ENCODE measurements around the gene SPTLC3. TPM values are rescaled to one million over a fixed set of nuclear protein-coding genes. Genes with fewer than 3 reads are reported as not detected.

Gene SPTLC3
- total RNA-seq (2022; extraction: Qiagen RNA extraction): 0.13 to 0.17 TPM in 2 of 5 replicates, not detected in the others

DNA sequence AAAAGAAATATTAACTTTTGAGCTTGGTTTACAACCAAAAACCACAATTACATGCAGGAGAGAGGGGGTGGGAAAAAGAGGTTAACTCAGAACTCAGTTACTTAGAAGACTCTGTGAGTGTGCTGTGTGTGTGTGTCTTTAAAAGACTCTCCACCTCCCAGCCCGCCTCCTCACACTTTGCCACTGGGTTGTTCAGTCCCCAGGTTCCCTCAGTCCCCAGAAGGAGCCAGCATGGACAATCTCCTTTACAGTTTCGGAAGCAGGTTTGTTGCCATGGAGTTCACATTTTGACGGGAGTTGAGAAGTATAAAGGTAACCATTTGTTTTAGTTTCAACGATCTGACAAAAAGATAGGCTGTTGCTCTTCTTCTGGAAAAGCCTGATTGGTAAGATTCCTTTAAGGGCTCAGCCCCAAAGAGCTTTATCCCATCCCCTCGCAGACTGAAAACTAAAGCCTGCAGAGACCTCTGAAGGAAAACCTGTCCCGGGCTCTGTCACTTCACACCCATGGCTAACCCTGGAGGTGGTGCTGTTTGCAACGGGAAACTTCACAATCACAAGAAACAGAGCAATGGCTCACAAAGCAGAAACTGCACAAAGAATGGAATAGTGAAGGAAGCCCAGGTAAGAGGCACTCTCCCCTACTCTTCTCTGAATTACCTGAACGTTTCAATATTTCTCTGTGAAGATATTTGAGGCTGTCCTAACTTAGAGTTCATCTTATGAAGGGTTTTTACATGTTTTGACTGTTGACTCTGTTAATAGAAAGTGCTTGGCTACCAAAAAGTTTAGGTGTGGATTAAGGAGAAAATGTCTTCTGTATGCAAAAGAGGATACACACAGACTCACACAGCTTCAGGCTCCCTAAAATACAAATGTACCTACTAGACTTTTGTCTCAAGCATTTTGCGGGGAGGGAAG, at the start of gene SPTLC3:
SPTLC3 (plus strand) TSS at position 212 of the 921 bp plus-strand sequence; CDS start at position 508, 296 bp downstream.

Other genes starting within 250 kb of the SPTLC3 start
- 0.16 to 0.24 TPM (median 0.21 TPM) in 5 replicates for gene ISM1, start 212.3 kb downstream of the SPTLC3 start, total RNA-seq (2022; extraction: Qiagen RNA extraction)